ENCODE data around the gene CCDC69. TPM values are rescaled to one million over a fixed set of nuclear protein-coding genes. Genes with fewer than 3 reads are reported as not detected.

Gene CCDC69
- total RNA-seq, 3 donors from 2014 or later: 47.4 to 201 (median 97.0) TPM

DNA sequence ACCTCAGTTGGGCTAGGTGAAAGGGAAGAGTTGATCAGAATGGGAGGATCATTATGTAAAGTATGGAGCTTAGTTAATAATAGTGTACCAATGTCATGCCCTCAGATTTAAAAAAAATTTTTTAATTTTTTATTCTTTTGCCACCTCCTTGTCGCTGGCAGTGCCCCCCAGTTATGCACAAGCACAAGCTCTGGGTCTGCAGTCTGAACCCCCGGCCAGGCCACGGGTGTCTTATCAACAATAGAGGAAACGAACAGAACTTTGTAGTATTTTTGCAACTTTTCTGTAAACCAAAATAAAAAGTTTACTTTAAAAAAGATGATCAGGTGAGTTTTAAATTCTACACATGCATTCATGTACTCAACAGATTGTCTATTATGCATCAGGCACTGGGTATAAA is 27.7 kb upstream of the CCDC69 start:
- DNase-seq (ENCODE audit: low spot score in 2 of 2): no peak
- Histone ChIP-seq H3K9me3 (no peaks in the 10 kb centered on the region), H3K4me3 (no peak overlapping the region), H3K27me3 (no peaks in the 10 kb centered on the region), H3K4me1 (peaks cover 0 to 3% of the 10 kb centered on the region in 2 donors), H3K36me3 (no peaks in the 10 kb centered on the region), H3K27ac (no peak overlapping the region)
- TF ChIP-seq POLR2A (IDR thresholded peaks at IDR 0.05): no peak
- TF ChIP-seq POLR2AphosphoS5 (IDR thresholded peaks at IDR 0.05): no peak
- TF ChIP-seq, protein P1, sequence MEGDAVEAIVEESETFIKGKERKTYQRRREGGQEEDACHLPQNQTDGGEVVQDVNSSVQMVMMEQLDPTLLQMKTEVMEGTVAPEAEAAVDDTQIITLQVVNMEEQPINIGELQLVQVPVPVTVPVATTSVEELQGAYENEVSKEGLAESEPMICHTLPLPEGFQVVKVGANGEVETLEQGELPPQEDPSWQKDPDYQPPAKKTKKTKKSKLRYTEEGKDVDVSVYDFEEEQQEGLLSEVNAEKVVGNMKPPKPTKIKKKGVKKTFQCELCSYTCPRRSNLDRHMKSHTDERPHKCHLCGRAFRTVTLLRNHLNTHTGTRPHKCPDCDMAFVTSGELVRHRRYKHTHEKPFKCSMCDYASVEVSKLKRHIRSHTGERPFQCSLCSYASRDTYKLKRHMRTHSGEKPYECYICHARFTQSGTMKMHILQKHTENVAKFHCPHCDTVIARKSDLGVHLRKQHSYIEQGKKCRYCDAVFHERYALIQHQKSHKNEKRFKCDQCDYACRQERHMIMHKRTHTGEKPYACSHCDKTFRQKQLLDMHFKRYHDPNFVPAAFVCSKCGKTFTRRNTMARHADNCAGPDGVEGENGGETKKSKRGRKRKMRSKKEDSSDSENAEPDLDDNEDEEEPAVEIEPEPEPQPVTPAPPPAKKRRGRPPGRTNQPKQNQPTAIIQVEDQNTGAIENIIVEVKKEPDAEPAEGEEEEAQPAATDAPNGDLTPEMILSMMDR (IDR thresholded peaks at IDR 0.05): no peak
- intact Hi-C loops (cut with DNase I; ENCODE audit: low total_unique reads): no loop called here

DNA sequence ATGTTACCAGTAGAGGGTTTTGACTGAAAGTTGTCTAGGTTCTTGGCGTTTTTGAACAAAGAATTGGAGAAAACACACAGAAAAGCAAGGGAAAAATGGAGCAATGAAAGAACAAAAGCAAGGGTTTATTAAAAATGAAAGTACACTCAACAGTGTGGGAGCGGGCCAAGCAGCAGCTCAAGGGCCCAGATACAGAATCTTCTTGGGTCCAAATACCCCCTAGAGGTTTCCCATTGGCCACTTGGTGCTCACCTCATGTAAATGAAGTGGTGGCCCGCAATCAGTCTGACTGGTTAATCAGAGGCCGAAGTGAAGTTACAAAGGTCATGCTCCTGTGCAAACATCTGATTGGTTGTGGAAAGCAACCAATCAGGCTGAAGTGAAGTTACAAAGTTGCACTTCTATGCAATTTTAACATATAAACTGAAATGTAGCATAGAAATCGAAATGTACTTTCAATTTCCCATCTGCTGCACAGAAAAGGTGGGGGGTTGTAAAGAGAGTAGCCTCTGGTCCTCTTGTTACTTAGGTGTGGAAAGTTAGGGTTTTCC is 27.2 kb upstream of the CCDC69 start:
- Histone ChIP-seq H3K27ac (no peak overlapping the region), H3K4me3 (no peak overlapping the region), H3K36me3 (no peaks in the 10 kb centered on the region), H3K27me3 (no peaks in the 10 kb centered on the region), H3K4me1 (peaks cover 0 to 3% of the 10 kb centered on the region in 2 donors), H3K9me3 (no peaks in the 10 kb centered on the region)
- intact Hi-C loops (cut with DNase I; ENCODE audit: low total_unique reads): no loop called here
- DNase-seq (ENCODE audit: low spot score in 2 of 2): no peak
- no peak for TF ChIP-seq POLR2A (IDR thresholded peaks at IDR 0.05)
- TF ChIP-seq, protein P1 (IDR thresholded peaks at IDR 0.05): no peak
- TF ChIP-seq POLR2AphosphoS5 (IDR thresholded peaks at IDR 0.05): no peak

DNA sequence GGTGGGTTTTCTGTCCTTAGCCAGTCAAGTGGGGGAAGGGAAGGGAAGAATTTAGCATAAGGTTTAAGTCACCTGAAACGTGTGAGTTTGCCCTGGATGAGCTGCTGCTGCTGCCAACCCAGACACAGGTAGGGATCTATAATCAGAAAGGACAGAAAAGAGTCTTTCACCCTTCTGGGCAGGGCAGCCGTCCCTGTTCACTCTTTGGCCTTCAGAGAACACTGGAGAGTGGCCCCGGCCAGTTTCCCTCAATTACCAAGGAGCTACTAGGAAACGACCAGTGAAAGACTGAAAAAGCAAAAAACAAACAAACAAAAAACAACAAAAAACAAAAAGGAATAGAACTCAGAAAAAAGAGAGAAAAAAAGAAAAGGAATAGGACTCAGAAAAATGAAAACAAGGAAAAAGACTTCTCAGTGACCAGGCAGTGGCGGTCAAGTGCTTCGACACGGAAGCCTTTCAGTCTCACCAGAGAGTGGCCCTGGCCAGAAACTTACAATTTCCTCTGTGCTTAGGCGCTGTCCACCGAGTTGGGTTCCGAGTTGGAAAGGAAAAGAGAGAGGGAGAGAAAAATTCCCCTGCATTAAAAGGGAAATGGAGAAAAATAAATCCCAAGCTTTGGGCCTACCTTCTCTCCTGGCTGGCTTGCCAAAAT is 26.6 kb upstream of the CCDC69 start:
- no peaks in the 10 kb centered on the region for H3K9me3 ChIP-seq
- TF ChIP-seq, protein P1 (IDR thresholded peaks at IDR 0.05): no peak
- TF ChIP-seq POLR2A (IDR thresholded peaks at IDR 0.05) (no peak), POLR2AphosphoS5 (IDR thresholded peaks at IDR 0.05) (no peak)
- intact Hi-C loops (cut with DNase I; ENCODE audit: low total_unique reads): no loop called here
- no peak overlapping the region for H3K27ac ChIP-seq
- no peaks in the 10 kb centered on the region for H3K36me3 ChIP-seq
- H3K27me3 ChIP-seq: no peaks in the 10 kb centered on the region
- no peak for DNase-seq (ENCODE audit: low spot score in 2 of 2)
- H3K4me3 ChIP-seq: no peak overlapping the region
- peaks cover 0 to 3% of the 10 kb centered on the region in 2 donors for H3K4me1 ChIP-seq

DNA sequence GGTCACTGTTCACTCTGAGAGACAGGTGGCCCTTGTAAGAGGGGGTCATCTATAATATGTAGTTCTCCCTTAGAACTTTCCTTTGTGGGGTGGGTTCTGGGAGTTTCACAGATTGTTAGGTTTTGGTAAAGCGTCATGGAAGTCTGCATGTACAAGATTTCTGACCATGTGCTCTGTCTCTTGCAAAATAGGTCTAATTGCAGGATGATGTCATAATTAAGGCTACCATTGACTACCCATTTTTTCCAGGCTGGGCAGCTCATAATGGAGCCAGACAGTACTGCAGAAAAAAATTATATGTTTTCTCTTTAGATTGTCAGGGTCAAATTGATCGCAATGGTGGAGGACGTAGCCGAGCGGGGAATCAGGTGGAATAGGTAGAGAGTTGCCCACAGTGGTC is 25.4 kb upstream of the CCDC69 start:
- Histone ChIP-seq H3K36me3 (no peaks in the 10 kb centered on the region), H3K4me1 (no peaks in the 10 kb centered on the region), H3K9me3 (no peaks in the 10 kb centered on the region), H3K4me3 (no peak overlapping the region), H3K27ac (no peak overlapping the region), H3K27me3 (no peaks in the 10 kb centered on the region)
- no peak for TF ChIP-seq POLR2AphosphoS5 (IDR thresholded peaks at IDR 0.05)
- DNase-seq (ENCODE audit: low spot score in 2 of 2): no peak
- intact Hi-C loops (cut with DNase I; ENCODE audit: low total_unique reads): loop anchor here (10.0 kb wide), 1 partner anchor 124 kb away; no protein-coding TSS in a partner anchor

DNA sequence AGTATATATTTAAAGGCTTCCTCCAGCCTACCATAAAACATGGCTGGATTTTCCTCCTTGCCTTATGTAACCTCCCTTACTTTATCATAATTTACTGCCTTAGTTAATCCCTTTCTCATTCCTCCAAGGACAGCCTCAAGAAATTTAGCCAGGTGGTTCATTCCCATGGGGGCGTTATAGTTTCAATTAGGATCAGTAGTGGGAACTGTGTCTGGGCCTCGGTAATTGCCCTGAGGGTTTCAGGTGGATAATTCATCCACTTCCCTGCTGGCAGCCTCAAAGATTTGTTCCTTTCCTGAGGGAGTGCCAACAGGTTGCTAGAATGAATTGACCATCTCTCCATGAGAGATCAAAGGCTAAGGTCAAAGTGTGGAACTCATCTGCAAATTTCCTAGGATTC is 24.8 kb upstream of the CCDC69 start:
- Histone ChIP-seq H3K4me1 (no peaks in the 10 kb centered on the region), H3K9me3 (no peaks in the 10 kb centered on the region), H3K27me3 (no peaks in the 10 kb centered on the region), H3K4me3 (no peak overlapping the region), H3K27ac (no peak overlapping the region), H3K36me3 (no peaks in the 10 kb centered on the region)
- intact Hi-C loops (cut with DNase I; ENCODE audit: low total_unique reads): loop anchor here (10.0 kb wide), 1 partner anchor 124 kb away; no protein-coding TSS in a partner anchor
- DNase-seq (ENCODE audit: low spot score in 2 of 2): no peak
- TF ChIP-seq POLR2A (IDR thresholded peaks at IDR 0.05) (no peak), POLR2AphosphoS5 (IDR thresholded peaks at IDR 0.05) (no peak)
- TF ChIP-seq, protein P1 (IDR thresholded peaks at IDR 0.05): no peak
